Stimulated activated naive CD4-positive, alpha-beta T cell (primary cell): ENCODE data around the gene EEFSEC.
A peak's percentile ranks its signal among the peaks of the same experiment; 100 is the strongest.

Experiments used
- DNase-seq, 6 experiments: peaks; one replicate each; lab custom pipeline; 2025; lab: John Stamatoyannopoulos, UW

The EEFSEC gene

DNA sequence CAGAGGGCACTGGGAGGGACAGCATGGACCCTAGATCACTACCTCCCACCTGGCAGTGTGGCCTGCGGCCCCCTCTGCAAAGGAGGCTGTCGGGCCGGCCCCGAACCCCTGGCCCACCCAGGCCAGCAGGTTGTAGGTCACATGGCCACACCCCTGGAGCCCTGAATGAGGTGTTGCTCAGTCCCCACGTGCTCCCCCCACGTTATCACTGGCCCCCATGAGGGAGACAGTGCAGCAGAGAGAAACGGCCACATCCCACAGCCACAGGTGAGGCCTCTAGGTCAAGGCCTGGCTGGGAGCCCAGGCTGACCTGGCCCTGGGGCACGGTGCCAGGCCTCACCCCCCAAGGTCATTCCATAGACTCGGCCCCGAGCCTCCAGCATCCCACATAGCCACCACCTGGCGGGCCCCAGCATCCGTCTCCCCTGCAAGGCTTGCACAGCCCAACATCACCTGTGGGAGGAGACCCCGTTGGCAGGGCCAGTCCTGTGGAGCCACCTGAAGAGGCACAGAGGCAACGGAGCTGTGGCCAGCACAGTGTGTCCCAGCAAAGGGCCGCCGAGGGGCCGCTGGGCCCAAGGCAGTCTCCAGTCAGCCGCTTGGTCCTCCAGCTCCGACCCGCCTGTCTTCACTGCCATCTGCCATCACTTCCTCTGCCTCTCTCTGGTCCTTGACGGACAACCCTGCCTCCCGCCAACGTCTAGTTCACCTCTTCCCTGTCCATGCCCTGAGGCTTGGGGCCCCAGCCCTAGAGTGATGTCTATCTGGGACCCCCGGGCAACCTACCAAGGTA lies 260.3 kb downstream of the EEFSEC start:
- DNase-seq = no peak

DNA sequence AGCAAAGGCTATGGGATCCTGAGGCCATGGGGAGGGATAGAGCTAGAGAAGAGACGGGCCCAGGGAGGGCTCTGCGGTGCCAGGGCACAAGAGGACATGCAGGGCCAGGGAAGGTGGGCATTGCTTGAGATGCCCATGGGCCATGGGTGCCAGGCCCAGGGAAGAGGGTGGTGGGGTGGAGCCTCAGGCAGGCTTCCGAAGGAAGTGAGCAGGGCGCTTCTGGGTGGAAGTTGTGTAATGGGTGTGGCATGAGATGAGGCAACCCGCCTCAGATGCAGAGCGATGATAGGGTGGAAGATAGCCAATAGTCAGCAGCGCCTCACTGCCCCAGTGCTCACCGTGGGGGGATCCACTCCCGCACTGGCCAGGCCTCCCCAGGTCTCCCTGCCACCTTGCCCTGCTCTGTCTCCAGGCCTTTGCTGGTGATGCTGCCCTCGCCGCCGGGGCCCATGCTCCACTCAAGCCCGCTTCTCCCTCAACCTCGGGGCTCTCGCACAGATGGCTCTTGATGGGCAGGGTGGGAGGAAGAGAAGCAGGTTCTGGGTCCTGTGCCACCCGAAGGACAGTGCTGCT lies 262.0 kb downstream of the EEFSEC start:
- no peak for DNase-seq

DNA sequence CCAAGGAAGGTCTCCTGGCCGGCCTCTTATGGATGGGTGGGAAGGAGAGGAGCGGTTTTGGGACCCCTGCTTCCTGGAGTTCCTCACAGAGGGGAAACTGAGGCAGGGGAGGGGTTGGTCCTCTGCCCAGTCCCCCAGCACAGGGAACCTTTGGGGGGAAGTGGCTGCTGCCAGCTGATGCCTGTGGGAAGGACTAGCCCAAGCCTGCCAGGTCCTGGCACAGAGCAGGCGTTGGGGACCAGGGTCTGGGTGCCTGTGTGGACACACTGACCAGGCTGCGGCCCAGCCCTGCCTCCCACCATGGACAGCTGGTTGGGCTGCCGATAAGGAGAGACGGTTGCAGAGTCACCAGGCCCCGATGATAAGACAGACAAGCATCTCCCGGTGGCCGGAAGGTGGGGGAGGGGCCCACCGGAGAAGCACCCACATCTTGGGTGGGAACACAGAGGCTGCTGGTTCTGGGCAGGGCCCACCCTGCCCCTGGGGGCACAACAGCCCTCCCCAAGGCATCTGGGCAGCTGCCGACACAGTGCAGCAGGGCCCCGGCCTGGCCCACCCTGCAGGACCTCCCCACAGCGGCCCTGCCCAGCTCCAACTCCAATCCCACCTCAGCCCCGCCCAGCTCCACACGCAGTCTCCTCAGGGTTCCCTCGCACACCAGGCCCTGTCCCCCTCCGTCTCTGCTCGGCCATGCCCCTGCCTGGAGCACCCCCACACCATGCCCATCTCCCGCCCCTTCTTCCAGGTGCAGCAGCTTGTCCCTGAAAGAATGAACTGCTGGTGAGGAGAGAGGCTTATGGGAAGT lies 262.7 kb downstream of the EEFSEC start:
- no peak for DNase-seq

DNA sequence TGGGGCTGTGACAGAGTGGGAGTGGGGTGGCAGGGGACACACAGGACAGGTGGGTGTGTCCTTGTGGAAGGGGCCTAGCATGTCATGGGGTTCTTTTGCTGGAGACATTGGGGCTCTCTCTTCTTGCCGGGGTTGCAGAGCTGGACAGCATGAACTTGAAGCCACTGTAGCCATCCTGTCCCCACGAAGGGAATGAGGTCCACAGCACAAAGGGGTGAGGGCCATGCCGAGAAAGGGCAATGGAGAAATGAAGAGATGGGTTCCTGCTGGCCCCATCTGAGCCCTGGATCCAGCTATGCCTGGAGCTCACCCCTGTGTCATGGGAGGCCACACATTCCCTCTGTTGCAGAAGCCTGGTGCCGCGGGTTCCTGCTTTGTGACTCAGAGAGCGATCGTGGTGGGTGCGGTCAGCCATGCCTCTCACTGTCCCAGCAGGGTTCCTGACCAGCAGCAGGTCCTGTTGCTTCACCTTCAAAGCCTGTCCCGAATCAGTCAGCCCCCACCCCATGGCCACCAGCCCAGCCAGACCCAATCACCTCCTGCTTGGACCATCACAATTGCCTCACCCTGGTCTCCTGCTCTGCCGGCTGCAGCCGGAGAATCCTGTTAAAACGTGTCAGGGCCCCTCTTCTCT lies 263.4 kb downstream of the EEFSEC start:
- no peak for DNase-seq

DNA sequence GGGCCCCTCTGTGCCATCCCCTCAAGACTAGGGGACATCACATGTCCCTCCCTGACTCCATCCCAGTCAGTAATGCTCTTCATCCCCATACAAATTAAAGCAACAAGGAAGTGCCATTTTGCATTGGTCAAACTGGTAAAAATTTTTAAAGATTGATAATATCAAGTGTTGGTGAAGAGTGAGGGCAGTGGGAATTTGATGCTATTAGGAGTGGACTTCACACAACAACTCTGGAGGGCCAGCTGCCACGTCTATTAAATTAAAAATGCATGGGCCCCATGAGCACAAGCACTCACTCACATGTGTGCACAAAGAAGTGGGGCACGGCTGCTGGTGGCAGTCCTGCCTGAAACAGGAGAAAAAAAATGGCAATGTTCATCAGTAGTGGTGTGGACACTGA lies 265.6 kb downstream of the EEFSEC start:
- DNase-seq = no peak

DNA sequence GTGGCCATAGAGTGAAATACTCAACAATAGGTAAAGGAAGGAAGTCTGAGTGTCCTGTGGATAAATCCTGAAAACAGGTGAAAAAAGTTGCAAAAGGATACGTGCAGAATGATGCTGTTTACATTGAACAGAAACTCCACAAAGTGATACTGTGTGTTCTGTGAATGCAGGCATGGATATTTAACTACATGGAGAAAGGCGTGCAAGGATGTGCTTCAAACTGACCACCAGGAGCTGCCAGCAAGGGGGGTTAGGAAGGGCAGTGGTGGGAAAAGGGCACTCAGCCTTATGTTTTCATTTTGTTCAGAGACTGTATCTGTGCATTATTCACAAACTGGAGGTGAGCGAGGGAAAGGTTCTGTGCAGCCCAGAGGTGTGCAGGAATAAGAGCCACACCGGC lies 266.0 kb downstream of the EEFSEC start:
- no peak for DNase-seq

DNA sequence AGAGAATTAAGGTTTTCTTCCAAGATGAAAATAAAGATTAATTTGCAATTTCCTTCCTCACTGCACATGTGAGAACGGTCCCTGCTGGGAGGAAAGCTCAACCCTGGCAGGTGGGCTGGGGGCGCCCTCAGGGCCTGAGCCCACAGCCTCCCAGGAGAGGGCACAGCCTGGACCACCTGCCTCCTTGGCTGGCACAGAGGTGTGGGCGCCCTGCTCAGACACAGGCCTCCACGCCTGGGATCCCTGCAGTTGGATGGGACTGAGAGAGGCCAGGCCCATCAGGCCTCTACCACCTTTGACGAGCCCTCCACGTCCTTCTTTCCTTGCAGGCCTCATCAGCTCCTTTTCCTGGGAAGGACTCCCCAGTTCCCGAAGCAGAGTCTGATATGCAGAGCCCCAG lies 267.0 kb downstream of the EEFSEC start:
- DNase-seq = no peak

DNA sequence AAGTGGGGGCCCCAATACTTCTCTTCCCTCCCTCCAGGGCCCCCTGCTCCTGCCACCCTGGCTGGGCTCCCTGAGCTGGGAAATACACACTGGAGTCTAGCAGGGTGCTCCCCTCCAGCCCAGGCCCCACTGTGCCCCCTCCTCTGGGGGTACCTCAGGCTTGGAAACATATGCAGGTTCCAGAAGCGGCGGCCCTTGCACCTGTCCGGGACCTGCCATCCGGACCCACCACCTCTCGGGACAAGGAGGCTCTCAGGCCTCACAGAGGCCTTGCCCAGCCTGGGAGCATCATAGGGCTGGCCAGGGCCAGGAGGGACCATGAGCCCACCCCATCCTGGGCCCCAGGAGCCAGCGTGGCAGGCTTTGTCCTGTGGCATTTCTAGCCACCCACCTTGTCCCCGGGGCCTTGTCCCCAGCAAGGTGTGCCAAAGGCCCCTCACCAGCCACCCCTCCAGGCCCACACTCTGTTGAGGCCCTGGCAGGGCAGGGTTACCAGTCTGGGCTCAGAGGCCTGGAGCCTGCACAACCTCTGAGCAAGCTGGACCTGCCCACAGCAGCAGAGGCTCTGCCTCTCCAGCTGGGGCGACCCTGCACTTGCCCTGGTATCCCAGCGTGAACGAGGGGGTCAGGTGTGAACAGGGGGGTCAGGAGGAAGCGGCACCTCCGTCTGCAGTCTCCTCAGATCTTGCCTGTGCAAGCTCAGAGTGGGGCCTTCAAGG lies 267.6 kb downstream of the EEFSEC start:
- no peak for DNase-seq

DNA sequence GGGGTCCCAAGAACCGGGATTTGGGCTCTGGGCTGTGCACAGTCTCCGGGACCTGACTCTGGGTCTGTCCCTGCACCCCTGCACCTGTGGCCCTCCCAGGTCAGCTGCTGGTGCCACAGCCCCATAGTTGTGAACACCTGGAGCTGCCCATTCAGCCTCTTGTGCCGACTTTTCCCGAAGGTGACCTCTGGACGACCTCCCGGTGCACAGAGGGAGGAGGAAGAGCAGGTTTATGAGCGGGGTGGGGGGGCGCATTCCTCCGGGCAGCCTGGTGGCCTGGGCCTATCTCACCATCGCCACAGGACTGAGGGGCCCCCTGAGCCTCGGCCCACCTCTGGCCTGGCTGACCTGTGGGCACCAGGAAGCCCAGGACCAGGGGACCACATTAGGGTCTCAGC lies 268.2 kb downstream of the EEFSEC start:
- DNase-seq = no peak

DNA sequence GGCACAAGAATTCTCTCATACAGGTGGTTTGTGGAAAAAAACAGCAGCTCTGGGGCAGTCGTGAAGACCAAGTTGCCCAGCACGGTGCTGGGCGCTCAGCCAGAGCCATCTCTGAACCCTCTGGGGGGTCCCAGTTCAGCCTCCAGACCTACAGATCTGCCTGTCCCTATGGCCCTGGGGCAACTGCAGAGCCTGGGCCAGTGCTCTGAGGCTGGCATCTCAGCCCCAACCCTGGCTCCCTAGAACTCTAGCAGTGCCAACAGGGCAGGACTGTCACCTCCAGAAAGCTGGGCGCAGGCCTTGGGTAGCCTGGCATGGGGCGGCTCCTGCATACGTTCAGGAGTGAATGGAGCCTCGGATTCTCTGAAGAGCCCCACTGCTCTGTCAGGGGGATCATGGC lies 268.7 kb downstream of the EEFSEC start:
- DNase-seq = no peak

DNA sequence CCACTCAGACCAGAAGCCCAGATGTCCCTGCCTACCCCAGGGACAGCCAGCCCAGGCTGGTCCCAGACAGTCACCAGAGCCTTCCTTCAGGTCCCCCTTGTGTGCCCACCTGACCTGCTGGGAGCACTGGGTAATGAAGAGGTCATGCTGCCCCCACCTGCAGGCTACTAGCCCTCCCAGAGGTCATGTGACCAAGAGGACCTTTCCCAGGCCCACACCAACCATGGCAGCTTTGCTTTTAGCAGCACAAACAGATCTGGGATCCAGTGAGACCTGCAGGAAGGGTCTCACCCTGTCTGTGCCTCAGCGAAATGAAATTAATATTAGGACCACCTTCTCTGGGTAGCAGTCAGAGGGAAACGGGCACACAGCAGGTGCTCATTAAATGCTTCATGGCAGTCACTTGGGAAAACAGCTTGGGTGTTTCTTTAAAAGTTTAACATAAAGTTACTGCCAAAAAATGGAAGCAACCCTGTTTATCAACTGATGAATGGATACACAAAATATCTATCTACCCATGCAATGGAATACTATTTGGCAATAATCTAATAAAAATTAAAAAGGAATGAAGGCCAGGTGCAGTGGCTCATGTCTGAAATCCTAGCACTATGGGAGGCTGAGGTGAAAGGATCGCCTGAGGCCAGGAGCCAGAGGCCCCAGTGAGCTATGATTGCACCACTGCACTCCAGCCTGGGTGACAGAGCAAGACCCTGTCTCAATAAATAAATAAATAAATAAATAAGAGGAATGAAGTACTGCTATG lies 269.7 kb downstream of the EEFSEC start:
- DNase-seq = no peak

DNA sequence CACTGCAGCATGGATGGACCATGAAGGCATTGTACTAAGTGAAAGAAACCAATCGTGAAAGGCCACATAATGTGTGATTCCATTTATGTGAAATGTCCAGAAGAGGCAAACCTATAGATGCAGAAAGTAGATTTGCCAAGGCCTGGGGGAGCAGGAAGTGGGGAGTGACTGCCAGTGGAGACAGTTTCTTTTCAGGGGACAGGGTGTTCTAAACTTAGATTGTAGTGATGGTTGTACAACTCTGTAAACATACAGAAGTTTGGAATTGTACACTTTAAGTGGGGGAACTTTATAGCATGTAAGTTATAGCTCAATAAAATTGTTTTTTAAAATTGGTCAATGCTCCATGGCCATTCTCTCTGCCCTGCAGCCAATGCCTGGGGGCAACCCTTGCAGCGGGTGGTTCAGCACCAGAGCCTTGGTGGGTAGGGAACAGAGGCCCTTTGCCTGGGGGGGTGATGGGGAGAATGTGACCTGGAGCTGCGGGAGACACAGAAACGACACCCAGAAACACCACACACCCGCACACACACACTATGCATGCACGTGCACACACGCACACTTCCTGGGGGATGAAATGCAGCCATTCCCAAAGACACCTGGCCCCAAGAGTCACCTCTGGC lies 270.4 kb downstream of the EEFSEC start:
- no peak for DNase-seq

DNA sequence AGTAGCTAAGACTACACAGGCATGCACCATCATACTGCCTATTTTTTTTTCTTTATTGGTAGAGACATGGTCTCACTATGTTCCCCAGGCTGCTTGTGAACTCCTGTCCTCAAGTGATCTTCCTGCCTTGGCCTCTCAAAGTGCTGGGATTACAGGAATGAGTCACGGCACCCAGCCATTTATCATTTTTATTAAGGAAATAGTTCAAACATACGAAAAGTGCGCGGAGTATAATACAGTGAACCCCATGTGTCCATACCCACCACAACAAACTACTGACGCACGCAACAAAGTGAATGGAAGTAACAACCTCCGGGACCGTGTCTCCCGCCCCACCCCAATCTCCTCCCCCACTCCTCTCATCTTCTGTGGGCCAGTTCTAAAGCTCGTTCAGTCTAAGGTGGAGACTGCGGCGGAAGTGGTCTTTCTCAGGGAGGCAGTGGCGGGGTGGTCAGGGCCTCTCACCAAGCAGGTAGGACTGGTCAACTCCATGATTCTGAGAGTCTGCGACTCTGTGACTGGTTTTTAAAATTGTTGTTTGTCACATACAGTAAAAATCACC lies 271.3 kb downstream of the EEFSEC start:
- DNase-seq = no peak

DNA sequence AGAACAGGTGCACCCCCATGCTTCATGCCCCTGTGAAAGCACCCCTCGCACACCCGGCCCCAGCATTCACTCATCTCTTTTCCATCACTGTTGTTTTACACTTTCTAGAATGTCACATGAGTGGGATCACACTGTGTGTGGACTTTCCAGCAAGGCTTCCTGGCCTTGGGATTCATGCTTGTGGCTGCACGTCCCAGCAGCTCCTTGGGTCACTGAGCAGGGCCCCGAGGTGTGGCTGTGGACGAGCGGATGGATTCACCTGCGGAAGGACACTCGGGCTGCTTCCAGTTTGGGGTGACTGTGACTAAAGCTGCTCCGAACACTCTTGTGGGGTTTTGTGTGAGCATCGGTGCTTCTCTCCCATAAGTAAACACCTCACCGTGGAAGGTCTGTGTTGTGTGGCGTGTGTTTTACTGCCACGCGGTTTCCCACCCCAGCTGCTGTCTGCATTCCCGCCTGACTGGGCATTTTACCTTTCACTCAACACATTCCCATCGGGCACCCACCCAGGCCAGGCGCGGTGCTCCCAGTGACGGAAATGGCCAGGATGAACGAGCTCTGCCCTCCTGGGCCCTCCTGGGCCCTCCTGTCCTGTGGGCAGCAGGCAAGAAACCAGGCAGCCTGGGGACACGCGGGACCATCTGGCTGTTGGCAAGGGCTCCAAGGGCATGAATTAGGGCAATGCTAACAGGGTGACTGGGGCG lies 272.0 kb downstream of the EEFSEC start:
- no peak for DNase-seq

DNA sequence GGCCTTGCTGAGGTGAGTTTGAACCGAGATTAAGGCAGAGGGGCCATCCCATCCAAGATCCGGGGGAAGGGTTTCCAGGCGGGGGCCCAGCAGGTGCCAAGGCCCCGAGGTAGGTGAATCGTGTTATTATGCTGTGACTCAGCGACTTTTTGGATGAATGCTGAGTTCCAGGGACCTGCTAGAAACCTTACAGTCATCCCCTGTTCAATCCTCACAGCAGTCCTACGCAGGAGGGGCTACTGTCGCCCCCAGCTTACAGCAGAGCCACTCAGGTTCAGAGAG lies 272.5 kb downstream of the EEFSEC start:
- DNase-seq = no peak

DNA sequence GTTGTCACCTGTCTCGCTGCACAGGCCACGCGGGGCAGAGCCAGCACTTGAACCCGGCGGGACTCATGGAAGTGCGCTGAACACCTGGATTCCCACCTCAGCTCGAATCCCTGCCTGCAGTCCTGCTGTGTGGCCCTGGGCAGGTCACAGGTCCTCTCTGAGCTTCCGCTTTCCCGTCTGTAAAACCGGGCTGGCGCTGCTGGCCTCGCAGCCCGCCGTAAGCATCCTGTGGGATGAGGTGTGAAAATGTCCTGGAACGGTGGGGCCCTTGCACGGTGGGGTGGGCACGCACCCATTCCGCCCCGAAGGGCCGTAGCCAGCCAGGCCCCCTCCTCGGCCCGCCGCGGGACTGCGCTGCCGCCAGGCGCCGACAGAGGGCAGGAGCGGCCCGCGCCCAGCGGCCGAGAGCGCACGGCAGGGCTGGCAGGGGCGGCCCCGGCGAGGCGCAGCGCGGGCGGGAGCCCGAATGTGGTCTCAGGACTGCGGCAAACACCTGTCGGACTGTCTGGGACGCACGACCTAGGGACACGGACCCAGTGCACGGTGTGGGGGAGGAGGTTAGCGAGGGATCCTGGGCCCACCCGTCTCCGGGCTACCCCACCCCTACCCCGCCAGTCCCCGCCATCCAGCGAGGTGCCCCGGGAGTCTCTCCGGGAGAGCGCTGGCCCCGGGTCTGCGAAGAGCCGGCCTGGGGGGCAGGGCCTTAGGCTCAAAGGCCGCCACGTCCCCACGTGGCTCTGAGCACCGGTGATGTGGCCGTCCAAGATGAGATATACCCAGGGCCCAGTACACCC lies 273.0 kb downstream of the EEFSEC start:
- peak in 5 of 6 experiments; percentile 21 to 67 (median 51) for DNase-seq

DNA sequence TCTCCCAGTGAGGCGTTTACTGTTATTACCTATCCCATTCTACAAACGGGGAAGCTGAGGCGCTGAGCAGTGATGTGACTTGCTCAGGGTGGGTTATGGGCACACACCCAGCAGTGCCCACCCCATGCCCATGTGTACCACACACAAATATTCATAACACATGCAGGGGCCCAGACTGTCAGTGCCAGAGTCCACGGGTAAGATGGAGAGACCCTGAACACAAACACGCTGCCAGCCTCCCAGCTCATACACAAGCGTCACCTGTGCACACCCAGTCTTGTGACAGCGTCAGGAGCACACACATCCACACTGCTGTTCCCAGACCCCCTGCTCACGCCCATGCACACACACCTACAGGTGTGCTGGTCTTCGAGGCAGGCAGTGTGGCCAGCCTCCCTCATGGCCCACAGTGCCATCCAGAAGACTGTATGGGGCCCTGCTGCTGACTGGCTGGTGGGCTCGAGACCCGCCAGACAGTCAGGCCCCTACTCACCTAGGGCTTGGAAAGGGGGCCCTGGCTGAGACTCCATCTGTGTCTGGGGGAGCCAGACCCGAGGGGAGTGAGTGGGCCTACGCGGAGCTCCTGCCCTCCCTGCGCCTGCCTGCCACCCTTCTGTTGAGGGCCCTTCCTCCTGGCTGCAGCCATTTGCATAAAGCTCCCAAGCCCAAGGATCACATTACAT lies 274.0 kb downstream of the EEFSEC start:
- no peak for DNase-seq
